BLaER1 treated with 17β-estradiol and CSF1 and Interleukin-3, amounts not matched to agents 10 nM and 100 nM (cell line): ENCODE results near the gene AZGP1.

Experiments
- H3K27ac ChIP-seq, 11 experiments: shearing (Covaris generic); formaldehyde crosslinking; 2 replicates each; pipeline ENCODE4 v1.8.1; 2022
- H3K27me3 ChIP-seq, 11 experiments: shearing (Covaris generic); formaldehyde crosslinking; 2 replicates each; pipeline ENCODE4 v1.8.1; 2022
- H3K36me3 ChIP-seq, 11 experiments: shearing (Covaris generic); formaldehyde crosslinking; 2 replicates each; pipeline ENCODE4 v1.8.1; 2022
- H3K4me1 ChIP-seq, 10 experiments: shearing (Covaris generic); formaldehyde crosslinking; 2 replicates each; pipeline ENCODE4 v1.8.1; 2022
- H3K4me2 ChIP-seq, 11 experiments: shearing (Covaris generic); formaldehyde crosslinking; 2 replicates each; pipeline ENCODE4 v1.8.1; 2022
- H3K4me3 ChIP-seq, 10 experiments: shearing (Covaris generic); formaldehyde crosslinking; 2 replicates each; pipeline ENCODE4 v1.8.1; 2022
- H3K9ac ChIP-seq, 11 experiments: shearing (Covaris generic); formaldehyde crosslinking; 2 replicates each; pipeline ENCODE4 v1.8.1; 2022
- H3K9me3 ChIP-seq, 11 experiments: shearing (Covaris generic); formaldehyde crosslinking; replicated peaks in 1 of 11; 2 replicates each; pipeline ENCODE4 v1.8.1; 2022
- H4K20me1 ChIP-seq, 11 experiments: shearing (Covaris generic); formaldehyde crosslinking; 2 replicates each; pipeline ENCODE4 v1.8.1; 2022
- Cebpa-rat ChIP-seq, 11 experiments: shearing (Covaris generic); IDR thresholded peaks; 2 replicates each; pipeline ENCODE4 v1.8.1; 2022

AZGP1 gene

DNA sequence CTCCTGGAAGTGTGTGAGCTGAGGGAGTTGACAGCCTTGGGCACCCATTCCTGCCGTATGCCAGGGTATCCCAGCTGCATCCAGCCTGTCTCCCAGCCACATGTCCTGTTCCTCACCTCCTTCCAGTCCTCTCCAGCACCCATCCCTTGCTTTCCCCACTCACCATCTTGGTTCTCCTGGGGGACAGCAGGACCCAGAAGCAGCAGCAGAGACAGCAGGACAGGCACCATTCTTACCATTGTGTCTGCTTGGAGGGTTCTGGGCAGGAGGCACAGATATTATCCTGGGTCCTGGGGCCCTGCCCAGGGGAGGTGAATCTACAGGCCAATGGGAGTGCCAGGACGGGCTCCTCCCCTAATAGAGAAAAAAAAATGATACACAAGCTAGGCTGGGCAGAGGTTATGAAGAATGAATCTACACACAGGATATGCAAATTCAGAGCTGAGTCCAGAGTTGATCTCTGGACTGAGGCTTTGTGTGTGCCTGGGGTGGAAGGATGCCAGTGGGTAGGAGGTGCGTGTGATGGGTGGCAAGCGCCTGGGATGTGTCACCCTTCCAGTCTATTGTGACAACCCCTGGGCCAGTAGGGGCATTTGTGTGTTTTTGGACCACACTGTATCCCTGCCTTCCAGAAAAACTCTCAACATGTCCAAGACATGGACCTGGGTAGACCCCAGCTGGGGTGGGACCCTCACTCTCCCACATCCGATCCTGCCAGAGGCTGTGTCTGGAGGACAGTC, at the start of gene AZGP1:
TSS of gene AZGP1 (minus strand) at position 250 of the 740 bp plus-strand sequence. CDS start at position 239, 11 bp downstream.
- H4K20me1 ChIP-seq: no peaks in the 10 kb centered on the region
- no peak within 1 kb of the TSS for H3K4me3 ChIP-seq
- H3K36me3 ChIP-seq: no peaks in the 10 kb centered on the region
- H3K27ac ChIP-seq: no peak within 1 kb of the TSS
- no peak within 1 kb of the TSS for H3K4me2 ChIP-seq
- H3K27me3 ChIP-seq: no peaks in the 10 kb centered on the region
- H3K4me1 ChIP-seq: peaks cover 0 to 10% (median 2%) of the 10 kb centered on the region in 10 experiments; a peak in 5 of 20 replicates
- TF ChIP-seq Cebpa-rat (IDR thresholded peaks at IDR 0.05): no peak
- peaks cover 0 to 5% (median 0%) of the 10 kb centered on the region in 11 experiments; a peak in 1 of 22 replicates for H3K9me3 ChIP-seq
- H3K9ac ChIP-seq: no peak within 1 kb of the TSS

DNA sequence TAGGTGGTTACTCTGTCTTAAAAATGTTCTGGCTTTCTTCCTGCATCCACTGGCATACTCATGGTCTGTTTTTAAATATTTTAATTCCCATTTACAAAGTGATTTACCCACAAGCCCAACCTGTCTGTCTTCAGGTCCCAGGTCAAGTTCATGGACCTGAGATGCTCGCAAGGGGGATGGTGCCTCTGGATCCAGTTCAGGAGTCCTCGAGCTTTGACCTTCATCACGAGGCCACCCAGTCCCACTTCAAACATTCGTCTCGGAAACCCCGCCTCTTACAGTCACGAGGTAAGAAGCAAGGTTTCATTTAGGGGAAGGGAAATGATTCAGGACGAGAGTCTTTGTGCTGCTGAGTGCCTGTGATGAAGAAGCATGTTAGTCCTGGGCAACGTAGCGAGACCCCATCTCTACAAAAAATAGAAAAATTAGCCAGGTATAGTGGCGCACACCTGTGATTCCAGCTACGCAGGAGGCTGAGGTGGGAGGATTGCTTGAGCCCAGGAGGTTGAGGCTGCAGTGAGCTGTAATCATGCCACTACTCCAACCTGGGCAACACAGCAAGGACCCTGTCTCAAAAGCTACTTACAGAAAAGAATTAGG, 48.3 kb upstream of the AZGP1 start:
- peaks cover 90 to 100% (median 96%) of the 10 kb centered on the region in 11 experiments for H3K36me3 ChIP-seq
- peak overlapping the region in 1 of 11 experiments; percentile 11; a peak in 1 of 22 replicates for H3K9ac ChIP-seq
- no peak overlapping the region for H3K4me3 ChIP-seq
- no peaks in the 10 kb centered on the region for H3K27me3 ChIP-seq
- H3K27ac ChIP-seq: no peak overlapping the region
- peaks cover 44 to 67% (median 61%) of the 10 kb centered on the region in 11 experiments for H4K20me1 ChIP-seq
- H3K4me2 ChIP-seq: no peak overlapping the region
- no peaks in the 10 kb centered on the region for H3K9me3 ChIP-seq
- peaks cover 0 to 3% (median 0%) of the 10 kb centered on the region in 10 experiments; a peak in 3 of 20 replicates for H3K4me1 ChIP-seq
- TF ChIP-seq Cebpa-rat (IDR thresholded peaks at IDR 0.05): no peak

DNA sequence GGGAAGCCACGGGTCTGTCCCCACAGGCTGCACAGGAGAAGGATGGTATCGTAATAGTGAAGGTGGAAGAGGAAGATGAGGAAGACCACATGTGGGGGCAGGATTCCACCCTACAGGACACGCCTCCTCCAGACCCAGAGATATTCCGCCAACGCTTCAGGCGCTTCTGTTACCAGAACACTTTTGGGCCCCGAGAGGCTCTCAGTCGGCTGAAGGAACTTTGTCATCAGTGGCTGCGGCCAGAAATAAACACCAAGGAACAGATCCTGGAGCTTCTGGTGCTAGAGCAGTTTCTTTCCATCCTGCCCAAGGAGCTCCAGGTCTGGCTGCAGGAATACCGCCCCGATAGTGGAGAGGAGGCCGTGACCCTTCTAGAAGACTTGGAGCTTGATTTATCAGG, 47.7 kb upstream of the AZGP1 start:
- Histone ChIP-seq H4K20me1 (peaks cover 50 to 73% (median 67%) of the 10 kb centered on the region in 11 experiments), H3K4me2 (no peak overlapping the region), H3K27me3 (no peaks in the 10 kb centered on the region), H3K36me3 (peaks cover 90 to 100% (median 97%) of the 10 kb centered on the region in 11 experiments), H3K4me1 (peaks cover 0 to 9% (median 0%) of the 10 kb centered on the region in 10 experiments; a peak in 6 of 20 replicates), H3K4me3 (no peak overlapping the region), H3K27ac (no peak overlapping the region), H3K9ac (peak overlapping the region in 1 of 11 experiments; percentile 11; a peak in 1 of 22 replicates), H3K9me3 (no peaks in the 10 kb centered on the region)
- TF ChIP-seq Cebpa-rat (IDR thresholded peaks at IDR 0.05): no peak

DNA sequence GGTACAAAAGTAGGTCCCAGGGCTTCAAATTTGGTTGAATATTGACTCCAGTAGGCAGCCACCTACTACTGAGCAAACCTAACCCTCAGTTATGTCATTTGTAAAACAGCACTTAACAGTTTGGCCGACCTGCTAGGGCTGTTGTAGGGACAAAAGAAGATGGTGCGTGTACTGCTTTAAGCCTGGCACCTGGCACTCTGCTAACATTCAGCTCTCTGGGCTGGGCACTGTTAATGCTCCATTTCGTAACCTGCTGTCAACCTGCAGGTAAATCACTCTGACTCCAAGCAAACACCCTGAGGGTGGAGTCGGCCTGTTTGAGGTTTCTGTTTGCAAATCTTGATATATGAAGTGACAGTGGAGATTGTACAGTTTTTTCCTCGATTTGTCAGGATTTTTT, 46.8 kb upstream of the AZGP1 start:
- no peak for TF ChIP-seq Cebpa-rat (IDR thresholded peaks at IDR 0.05)
- Histone ChIP-seq H3K9ac (no peak overlapping the region), H4K20me1 (peaks cover 59 to 76% (median 68%) of the 10 kb centered on the region in 11 experiments), H3K4me2 (no peak overlapping the region), H3K4me3 (no peak overlapping the region), H3K27ac (no peak overlapping the region), H3K9me3 (no peaks in the 10 kb centered on the region), H3K27me3 (no peaks in the 10 kb centered on the region), H3K36me3 (peaks cover 81 to 100% (median 95%) of the 10 kb centered on the region in 11 experiments), H3K4me1 (peaks cover 0 to 16% (median 4%) of the 10 kb centered on the region in 10 experiments; a peak in 13 of 20 replicates)

DNA sequence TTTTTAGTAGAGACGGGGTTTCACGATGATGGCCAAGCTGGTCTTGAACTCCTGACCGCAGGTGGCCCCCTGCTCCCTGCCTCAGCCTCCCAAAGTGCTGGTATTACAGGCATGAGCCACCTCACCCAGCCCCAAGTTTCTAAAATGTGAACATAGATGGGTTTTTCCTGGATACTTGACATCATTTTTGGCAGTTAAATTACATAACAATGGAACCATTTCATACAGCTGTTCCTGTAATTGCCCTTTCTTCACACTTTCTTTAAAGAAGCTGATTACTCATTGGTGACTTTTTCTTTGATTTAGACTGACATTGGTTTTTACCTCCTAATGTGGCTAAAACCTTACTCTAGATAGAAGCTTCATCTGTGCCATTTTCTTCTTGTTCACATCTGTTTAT, 45.5 kb upstream of the AZGP1 start:
- Histone ChIP-seq H3K27ac (no peak overlapping the region), H3K27me3 (no peaks in the 10 kb centered on the region), H3K4me3 (no peak overlapping the region), H3K36me3 (peaks cover 68 to 96% (median 85%) of the 10 kb centered on the region in 11 experiments), H3K9me3 (no peaks in the 10 kb centered on the region), H3K9ac (no peak overlapping the region), H4K20me1 (peaks cover 62 to 88% (median 80%) of the 10 kb centered on the region in 11 experiments), H3K4me1 (peaks cover 10 to 29% (median 17%) of the 10 kb centered on the region in 10 experiments), H3K4me2 (no peak overlapping the region)
- TF ChIP-seq Cebpa-rat (IDR thresholded peaks at IDR 0.05): no peak

DNA sequence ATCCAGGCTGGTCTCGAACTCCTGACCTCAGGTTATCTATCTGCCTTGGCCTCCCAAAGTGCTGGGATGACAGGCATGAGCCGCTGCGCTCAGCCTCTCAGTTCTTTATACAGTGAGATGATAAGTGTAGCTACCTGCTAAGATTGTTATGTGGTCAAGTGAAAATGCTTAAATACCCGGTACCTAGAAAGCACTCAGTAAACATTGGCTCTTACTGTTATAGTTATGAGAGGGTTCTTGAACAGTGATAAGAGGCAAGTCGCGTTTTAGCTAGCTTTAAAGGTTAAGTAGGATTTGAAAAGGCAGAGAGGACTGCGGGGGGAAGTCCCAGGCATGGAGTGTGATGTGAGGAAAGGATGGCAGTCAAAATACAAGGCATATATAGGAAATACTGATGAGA, 44.1 kb upstream of the AZGP1 start:
- Histone ChIP-seq H3K9me3 (no peaks in the 10 kb centered on the region), H3K27ac (no peak overlapping the region), H3K4me3 (no peak overlapping the region), H4K20me1 (peaks cover 62 to 89% (median 82%) of the 10 kb centered on the region in 11 experiments), H3K36me3 (peaks cover 54 to 83% (median 71%) of the 10 kb centered on the region in 11 experiments), H3K4me1 (peaks cover 14 to 33% (median 21%) of the 10 kb centered on the region in 10 experiments), H3K4me2 (no peak overlapping the region), H3K9ac (peak overlapping the region in 5 of 11 experiments; percentile 21 to 53 (median 29); a peak in 5 of 22 replicates), H3K27me3 (no peaks in the 10 kb centered on the region)
- no peak for TF ChIP-seq Cebpa-rat (IDR thresholded peaks at IDR 0.05)

DNA sequence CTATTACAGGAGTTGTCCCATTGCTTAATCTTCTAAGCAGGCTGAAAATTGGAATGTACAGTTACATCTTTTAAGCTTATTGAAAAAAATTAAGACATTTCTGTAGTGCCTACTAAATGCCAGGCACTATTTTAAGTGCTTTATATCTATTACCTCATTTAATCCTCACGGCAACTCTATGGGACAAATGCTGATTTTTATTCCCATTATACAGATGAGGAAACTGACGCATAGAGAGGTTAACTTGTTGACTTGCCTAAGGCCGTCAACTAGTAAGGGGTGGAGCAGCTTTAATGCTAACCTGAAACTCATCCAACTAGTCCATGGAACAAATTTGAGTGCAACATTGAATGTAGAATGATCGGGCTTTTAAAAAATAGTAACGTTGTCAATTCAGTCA, 42.0 kb upstream of the AZGP1 start:
- H3K27me3 ChIP-seq: no peaks in the 10 kb centered on the region
- H3K9ac ChIP-seq: peak overlapping the region in 2 of 11 experiments; percentile 98 to 99; a peak in 2 of 22 replicates
- peak overlapping the region in 8 of 11 experiments; percentile 82 to 97 (median 87); a peak in 11 of 22 replicates for H3K4me2 ChIP-seq
- H3K36me3 ChIP-seq: peaks cover 34 to 62% (median 51%) of the 10 kb centered on the region in 11 experiments
- H4K20me1 ChIP-seq: peaks cover 48 to 72% (median 67%) of the 10 kb centered on the region in 11 experiments
- peaks cover 15 to 38% (median 25%) of the 10 kb centered on the region in 10 experiments for H3K4me1 ChIP-seq
- no peaks in the 10 kb centered on the region for H3K9me3 ChIP-seq
- no peak overlapping the region for H3K4me3 ChIP-seq
- TF ChIP-seq Cebpa-rat (IDR thresholded peaks at IDR 0.05): no peak
- H3K27ac ChIP-seq: no peak overlapping the region

DNA sequence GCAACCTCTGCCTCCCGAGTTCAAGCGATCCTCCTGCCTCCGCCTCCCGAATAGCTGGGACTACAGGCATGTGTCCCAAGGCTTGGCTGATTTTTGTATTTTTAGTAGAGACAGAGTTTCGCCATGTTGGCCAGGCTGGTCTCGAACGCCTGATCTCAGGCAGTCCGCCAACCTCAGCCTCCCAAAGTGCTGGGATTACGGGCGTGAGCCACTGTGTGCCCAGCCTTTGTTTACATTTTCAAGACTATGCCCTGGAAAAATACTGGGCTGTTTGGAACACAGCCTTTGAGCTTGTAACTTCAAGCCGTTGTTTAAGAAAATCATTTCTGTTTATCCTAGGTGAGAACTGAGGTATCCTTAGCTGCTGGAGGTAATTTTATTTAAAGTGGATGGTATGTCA, 41.5 kb upstream of the AZGP1 start:
- Histone ChIP-seq H3K4me1 (peaks cover 15 to 38% (median 25%) of the 10 kb centered on the region in 10 experiments), H3K27me3 (no peaks in the 10 kb centered on the region), H3K4me2 (peak overlapping the region; percentile 82 to 97 (median 90)), H3K4me3 (peak overlapping the region in 7 of 10 experiments; percentile 93 to 100 (median 97); a peak in 8 of 20 replicates), H3K9me3 (no peaks in the 10 kb centered on the region), H3K9ac (peak overlapping the region in 10 of 11 experiments; percentile 94 to 100 (median 99); a peak in 12 of 22 replicates), H3K27ac (0 out of 22 replicates have a peak overlapping the region, but pooled peaks of 1 of the 11 experiments have one; percentile 98), H4K20me1 (peaks cover 45 to 66% (median 61%) of the 10 kb centered on the region in 11 experiments), H3K36me3 (peaks cover 28 to 56% (median 45%) of the 10 kb centered on the region in 11 experiments)
- no peak for TF ChIP-seq Cebpa-rat (IDR thresholded peaks at IDR 0.05)
